Iris pigment epithelial cell (primary cell): Measurements from ENCODE around the gene ELMO1.
A peak's percentile ranks its signal among the peaks of the same experiment; 100 is the strongest.

Experiments
- DNase-seq: peaks from one replicate; pipeline ENCODE4 v3.0.0-alpha.2; 2011; ENCODE audit warnings: low read depth

Gene ELMO1

GRCh38 chr7:36823353-36823752 is 625.3 kb downstream of the ELMO1 start:
- DNase-seq = no peak

- DNase-seq = no peak
Measured at GRCh38 chr7:36821617-36822016, 627.0 kb downstream of the ELMO1 start.

- DNase-seq = peak; percentile 20
Measured at GRCh38 chr7:36820527-36821170, 628.0 kb downstream of the ELMO1 start.

- DNase-seq = no peak
Measured at GRCh38 chr7:36819639-36820038, 629.0 kb downstream of the ELMO1 start.

- no peak for DNase-seq
Measured at GRCh38 chr7:36814311-36814710, 634.4 kb downstream of the ELMO1 start.

- no peak for DNase-seq
Measured at GRCh38 chr7:36811807-36812206, 636.9 kb downstream of the ELMO1 start.

- DNase-seq = no peak
Measured at GRCh38 chr7:36810489-36810888, 638.2 kb downstream of the ELMO1 start.

- no peak for DNase-seq
Measured at GRCh38 chr7:36810032-36810431, 638.6 kb downstream of the ELMO1 start.

GRCh38 chr7:36809510-36809909 is 639.2 kb downstream of the ELMO1 start:
- DNase-seq = no peak

GRCh38 chr7:36809086-36809485 is 639.6 kb downstream of the ELMO1 start:
- no peak for DNase-seq

GRCh38 chr7:36806891-36807290 is 641.8 kb downstream of the ELMO1 start:
- DNase-seq = no peak
